HG03175 (cell line): ENCODE results near the gene CAPN2.

Experiments used
- ATAC-seq: cut with Tn5 transposase; IDR thresholded peaks from one replicate; pipeline ENCODE4 v1.9.1; 2021; ENCODE audit warnings: mild to moderate bottlenecking, moderate library complexity; ENCODE audit not compliant: unreplicated experiment

CAPN2 gene

DNA sequence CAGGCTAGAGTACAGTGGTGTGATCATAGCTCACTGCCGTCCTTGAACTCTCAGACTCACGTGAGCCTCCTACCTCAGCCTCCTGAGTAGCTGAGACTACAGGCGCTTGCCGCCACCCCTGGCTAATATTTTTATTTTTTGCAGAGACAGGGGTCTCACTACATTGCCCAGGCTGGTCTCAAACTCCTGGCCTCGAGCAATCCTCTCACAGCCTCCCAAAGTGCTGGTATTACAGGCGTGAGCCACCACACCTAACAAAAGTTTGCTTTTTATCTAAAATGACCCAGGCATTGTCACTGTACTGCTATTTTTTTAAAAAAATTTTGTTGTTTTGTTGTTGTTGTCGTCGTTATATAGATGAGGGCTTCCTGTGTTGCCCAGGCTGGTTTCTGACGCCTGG lies 46.4 kb downstream of the CAPN2 start:
- no peak for ATAC-seq

DNA sequence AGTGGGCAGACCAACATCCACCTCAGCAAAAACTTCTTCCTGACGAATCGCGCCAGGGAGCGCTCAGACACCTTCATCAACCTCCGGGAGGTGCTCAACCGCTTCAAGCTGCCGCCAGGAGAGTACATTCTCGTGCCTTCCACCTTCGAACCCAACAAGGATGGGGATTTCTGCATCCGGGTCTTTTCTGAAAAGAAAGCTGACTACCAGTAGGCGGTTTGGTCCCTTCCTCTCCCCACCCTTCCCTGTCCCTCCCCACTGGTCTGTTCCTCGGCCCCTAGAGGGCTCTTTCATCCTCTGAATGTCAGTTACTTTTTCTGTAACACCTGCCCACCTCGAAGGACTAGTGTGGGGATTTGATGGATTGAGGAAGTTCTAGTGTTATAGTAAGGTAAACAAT lies 46.9 kb downstream of the CAPN2 start:
- ATAC-seq: no peak

DNA sequence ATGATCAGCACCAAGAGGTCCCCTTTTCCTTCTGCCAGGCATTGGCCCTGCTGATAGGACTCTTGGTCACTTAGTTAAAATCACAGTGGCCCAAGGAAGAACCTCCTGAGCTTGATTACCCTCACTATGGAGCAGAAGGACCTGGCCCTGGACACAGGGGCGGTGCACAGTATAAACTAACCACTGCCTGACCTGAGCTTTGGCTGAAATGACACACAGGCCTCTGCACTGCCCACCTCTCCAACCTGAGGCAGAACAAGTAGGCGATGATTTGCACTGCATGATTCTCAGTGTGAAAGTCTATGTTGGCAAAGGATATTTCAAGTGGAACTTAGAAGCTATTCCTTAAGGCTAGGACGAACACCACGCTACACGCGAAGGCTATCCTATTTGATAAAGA lies 48.5 kb downstream of the CAPN2 start:
- no peak for ATAC-seq

DNA sequence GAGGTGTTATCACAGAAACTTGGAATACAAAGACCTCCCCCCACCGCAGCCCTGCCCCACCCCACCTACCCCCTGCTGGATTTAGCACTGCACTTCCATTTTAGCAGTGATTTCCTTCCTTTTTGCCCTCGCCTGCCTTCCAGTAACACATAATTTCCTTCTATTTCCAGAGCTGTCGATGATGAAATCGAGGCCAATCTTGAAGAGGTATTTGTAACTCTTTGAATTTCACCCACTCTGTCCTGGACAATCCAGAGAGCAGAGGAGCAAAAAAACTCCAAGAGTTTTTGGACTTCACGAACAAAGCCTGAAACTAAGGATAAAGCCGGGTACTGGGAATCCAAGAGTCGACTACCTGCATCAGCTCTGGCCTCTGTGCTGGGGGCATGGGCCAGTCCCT lies 49.1 kb downstream of the CAPN2 start:
- ATAC-seq: no peak

DNA sequence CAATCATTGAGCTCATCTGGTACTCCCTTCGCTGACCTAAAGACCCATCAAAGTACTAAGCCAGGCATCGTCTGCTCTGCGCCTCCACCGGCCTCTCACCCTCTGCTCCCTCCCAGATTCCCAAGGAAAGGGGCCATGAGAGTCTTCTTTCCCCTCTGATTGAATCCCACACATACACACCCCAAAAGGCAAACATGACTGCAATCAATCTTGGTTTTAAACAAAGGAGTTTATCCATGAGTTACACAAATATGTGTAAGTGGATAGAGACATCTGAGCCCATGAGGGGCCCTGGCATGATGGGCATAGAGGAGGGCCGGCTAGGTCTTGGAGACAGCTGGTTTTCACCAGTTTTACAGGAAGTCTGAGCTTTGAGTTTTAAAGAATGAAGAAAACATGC lies 50.9 kb downstream of the CAPN2 start:
- ATAC-seq: no peak

DNA sequence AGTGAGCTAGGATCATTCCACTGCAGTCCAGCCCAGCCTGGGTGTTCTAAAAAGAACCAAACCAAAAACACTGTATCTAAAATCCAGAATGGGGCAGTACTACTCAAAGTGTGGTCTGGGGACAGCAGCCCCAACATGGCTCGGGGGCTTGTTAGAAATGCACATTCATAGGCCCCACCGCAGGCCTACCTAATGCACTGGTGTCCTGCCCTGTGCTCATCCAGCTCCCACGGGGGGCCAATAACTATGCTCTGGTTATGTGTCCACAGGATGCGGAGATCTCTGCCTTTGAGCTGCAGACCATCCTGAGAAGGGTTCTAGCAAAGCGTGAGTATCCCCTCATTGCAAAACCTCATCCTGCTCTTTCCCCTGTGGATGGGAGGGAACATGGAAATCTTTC lies 51.5 kb downstream of the CAPN2 start:
- no peak for ATAC-seq

DNA sequence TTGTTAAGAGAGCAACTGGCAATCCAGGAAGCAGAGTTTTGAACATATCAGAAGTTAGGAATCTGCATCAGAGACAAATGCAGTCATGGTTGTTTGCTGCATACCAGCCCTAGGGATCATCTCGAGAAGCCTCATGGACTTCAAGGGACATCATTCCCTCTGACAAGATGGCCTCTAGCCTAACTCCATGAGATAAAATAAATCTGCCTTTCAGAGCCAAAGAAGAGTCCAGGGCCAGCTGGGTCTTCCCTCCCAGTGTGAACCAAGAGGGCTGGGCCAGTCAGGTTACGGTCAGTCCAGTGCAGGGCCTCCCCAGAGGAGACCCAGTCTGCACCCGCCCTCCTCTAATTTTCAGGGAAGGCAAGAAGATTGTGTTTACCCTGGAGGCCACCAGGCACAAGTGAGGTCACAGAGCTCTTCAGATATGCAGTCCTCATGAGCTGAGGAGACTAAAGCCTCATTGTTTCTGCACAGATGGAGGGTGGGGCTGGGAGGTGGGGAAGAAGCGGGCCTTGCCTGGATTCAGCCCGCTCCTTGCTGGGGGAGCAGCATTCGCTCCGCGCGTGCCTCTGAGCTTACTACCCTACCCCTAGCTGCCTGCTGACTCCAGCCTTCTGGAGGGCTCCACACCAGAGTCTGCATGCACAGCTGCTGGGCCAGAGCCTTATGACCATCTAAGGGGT lies 52.8 kb downstream of the CAPN2 start:
- ATAC-seq: no peak

DNA sequence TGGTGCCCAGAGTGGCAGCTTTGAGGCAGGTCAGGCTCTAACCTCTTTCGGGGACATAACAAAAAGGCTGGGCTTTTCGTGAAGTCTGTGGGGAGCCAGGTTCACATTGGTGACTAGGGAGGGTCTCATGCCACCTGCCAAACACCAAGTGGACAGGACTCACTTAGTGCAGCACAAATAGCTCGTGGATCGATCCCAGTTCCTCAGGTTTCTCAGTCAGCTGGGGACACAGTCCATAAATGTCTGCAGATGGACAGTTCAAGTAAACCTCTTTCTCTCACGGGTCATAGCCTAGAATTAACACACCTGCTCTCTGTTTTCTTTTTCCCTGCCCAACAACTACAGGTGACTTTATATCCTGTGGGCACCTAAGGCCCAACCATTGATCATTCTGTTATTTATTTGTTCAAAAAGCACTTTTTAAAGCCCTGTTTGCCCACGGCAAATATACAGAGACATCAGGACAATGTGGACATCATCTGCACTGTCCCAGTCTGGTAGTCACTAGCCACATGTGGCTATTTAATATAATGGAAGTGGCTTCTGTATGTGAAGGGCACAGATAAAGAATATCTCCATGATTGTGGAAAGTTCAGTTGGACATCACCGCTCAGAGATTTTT lies 53.5 kb downstream of the CAPN2 start:
- ATAC-seq: no peak

DNA sequence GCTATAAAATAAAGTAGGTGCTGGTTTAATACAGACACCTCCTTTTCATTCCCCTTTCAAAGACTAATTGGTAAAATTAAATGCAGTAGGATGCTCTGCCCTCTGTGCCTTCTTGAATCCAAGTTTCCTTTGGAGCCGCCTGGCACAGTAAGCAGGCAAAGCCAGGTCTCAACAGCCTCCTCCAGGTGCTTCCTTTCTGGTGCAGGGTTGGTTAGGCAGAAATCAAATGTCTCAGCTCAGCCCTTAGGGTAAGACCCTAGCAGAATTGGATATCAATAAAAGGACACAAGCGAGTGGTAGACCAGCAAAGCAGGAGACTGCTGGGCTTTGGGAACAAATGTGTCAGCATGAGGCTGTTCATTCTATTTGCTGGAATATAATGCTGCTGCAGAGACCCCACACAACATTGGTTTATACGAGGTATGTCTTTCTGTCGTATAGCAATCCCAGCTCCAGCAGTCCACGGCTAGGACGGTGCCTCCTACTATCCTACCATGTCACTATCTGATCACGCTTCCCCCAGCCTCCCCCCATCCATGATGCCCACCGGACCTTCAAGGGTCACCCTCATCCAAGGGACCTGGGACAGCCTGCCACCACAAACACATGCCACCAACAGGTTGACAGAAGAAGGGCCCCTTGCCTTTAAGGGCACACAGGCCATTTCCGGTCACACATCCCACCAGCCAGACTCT lies 58.4 kb downstream of the CAPN2 start:
- no peak for ATAC-seq

DNA sequence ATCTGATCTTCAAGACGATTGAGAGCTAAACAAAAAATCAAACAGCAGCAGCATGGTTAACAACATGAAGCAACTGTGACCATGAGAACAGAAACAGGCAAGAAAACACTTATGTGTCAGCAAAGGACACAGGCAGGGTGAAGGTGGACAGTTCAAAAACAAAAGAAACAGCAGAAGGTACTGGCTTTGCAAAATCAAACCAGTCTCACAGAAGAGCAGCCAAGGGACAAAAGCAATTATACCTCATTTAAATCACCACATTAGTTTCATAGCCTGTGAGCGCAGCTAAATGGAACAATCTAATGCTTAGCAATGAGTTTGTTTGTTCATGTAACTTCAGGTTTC lies 59.1 kb downstream of the CAPN2 start:
- peak; percentile 43 for ATAC-seq

DNA sequence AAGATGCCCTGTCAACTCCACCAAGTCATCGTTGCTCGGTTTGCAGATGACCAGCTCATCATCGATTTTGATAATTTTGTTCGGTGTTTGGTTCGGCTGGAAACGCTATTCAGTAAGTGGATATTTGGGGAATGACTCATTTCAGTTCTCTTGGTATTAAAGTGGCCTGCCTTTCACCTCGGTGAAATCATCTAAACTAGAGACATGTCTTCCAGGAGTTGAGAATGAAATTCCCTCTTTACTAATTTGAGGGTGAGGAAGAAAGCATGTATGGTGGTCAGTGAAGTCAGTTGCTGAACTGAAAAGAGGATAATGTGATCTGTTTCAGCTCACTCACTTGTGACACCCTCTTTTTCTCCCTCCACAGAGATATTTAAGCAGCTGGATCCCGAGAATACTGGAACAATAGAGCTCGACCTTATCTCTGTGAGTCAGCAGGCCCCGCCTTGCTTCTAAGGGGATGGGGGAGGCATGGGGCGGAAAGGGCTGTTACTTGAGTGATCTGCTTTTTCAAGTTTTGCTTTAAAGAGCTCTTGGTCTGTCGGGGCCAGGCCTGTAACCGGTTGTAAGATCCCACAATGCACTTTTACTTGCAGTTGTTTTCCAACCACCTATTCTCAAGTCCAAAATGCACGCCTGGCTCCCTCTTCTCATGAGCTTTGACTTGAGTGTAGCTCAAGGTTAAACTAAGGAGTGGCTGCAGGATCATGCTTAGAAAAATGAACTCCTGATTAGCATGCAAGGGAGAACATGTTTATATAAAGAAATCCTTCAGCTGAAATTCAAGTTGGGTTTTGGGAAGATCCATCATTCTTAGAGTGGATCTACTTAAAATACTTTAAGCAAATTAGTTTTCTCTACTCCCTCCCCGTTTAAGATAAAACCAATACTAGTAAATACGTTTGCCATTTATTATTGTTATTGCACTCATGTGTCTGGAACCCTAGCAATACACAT lies 59.8 kb downstream of the CAPN2 start:
- ATAC-seq: peak; percentile 15

DNA sequence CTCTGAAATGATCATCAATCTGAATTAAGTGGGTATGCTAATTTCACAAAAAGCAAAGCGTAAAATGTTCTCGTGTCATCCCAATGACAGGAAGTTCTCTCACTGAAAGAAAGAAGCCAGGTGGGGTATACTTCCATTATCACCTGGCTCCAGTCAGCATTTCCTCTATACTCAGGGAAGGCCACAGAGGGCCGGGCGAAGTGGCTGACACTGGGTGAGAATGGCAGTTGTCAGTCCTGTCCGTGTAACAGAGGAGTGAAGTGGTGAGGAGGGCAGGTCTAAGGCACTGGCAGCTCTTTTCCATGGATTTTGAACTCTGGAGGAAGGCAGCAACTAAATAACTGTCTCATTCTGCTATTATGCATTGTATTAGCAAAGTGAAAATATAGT lies 60.4 kb downstream of the CAPN2 start:
- no peak for ATAC-seq

DNA sequence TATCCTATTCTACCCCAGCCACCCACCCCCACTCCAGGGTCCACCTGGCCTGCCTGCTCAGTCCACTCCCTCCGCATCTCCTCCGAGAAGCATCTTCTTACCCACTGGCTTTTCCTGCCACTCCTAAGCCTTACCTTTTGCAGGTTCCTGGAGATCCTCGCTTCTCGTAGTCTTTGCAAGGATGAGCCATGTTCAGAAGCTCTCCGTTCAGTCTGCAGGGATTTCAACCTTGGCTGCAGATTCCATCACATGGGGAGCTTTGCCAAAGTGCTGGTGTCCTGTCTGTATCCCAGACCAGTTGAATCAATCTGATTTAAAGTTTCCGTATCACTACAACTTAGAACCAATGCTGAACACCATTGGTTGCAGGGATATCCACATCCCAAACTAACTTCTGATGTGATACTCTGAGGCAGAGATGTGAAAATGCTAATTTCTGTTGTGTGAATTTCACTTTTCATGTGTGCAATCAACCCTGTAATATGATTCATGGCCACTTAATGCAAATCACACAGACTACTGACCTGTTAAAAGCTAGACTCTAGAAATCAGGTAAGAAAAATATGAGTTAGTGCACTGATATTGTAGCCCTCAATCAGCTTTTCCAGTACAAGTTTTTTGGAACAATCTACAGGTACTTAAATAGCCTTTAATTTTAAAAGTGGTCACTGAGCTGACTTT lies 61.9 kb downstream of the CAPN2 start:
- ATAC-seq: no peak

DNA sequence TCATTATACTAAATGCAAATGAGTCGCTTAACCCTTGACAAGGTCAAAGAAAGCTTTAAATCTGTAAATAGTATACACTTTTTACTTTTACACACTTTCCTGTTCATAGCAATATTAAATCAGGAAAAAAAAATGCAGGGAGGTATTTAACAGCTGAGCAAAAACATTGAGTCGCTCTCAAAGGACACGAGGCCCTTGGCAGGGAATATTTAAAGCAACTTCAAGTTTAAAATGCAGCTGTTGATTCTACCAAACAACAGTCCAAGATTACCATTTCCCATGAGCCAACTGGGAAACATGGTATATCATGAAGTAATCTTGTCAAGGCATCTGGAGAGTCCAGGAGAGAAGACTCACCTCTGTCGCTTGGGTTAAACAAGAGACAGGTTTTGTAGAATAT lies 62.7 kb downstream of the CAPN2 start:
- ATAC-seq: no peak

DNA sequence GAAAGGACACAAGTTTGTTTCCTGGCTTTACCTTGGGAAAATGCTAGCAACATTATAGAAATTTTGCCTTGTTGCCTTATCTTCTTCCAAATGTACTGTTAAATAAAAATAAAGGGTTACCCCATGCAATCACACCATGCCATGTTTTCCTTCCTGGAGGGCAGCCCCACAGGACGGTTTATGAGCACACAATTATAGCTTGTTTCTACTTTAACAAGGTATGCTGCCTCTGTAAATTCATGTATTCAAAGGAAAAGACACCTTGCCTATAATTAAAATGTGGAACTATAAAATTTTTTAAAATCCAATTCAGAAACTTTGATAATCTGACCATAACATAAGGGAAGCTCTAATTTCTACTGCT lies 63.4 kb downstream of the CAPN2 start:
- no peak for ATAC-seq

DNA sequence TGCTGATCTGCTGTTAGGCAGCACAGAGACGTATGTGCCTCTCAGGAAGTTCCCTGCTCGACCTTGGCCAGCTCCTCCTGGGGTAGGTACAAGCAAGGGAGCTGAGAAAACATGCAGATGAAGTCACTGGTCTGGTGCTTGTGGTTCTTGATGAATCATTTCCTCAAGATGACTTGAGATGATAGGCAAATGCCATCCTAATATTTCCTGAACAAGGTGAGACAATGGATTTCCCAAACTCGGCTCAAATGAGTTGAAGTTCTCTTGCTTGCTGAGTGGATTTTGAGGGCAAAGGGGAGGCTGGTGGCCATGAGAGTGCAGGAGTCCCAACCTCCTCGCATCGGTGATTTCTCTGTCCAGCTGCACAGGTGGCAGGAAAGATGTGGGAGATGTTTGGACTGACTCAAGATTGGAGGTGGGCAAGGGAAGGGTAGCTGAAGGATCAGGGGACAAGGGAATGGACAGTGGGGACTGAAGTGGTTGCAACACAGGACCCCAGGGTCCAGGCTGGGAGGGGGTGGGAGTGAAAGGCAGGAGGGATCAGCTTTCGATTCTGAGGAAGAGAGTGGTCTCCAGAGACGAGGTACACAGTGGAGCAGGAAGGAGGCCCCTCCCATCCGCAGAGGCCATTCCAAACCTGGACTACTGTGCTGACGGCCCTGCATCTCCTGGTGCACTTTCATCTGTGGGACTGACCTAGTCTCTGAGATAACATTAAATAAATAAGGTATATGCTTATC lies 63.9 kb downstream of the CAPN2 start:
- ATAC-seq: no peak

DNA sequence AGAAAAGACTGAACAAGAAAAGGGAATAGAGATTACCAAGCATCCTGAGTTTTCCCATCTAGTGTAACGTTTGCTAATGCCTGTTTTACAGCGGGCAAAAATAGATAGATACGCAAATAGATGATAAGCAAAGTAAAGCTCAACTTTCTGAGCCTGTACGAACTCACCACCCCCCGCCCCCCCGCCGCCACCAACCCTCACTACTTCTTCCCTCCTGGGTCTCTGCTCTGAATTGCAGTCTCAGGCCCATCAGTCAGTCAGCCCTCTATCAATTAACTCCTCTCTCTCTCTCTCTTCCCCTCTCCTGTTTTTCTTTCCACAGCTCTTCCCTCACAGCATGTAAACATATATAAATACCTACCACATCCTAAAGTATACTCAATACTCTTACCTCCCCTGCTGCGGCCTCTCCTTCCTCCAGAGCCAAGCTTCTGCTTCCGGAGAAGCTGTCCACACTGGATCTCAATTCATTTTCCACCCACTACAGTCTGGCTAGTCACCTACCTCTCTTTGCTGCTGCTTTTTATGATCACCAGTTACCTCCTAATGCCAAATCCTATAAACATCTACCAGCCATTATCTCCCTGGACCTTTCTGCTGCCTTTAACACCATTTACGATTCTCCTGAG lies 64.6 kb downstream of the CAPN2 start:
- no peak for ATAC-seq

DNA sequence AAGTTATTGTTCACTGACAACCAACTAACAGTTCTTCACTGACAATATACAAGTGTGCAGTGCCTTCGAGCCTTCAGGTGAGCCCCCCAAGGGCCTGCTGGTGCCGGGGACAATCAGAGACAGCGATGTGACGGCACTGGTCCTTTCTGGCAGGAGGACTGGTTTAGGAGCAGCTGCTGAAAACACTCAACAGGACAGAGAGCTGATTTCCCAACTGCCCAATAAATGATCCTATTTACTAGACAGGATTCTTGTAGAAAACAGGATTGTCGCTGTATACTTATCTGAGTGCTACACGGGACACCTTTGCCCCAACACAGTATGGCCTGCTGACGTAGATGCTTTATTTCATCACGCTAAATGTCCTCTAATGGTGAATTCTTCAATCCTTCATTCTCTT lies 68.0 kb downstream of the CAPN2 start:
- ATAC-seq: no peak

DNA sequence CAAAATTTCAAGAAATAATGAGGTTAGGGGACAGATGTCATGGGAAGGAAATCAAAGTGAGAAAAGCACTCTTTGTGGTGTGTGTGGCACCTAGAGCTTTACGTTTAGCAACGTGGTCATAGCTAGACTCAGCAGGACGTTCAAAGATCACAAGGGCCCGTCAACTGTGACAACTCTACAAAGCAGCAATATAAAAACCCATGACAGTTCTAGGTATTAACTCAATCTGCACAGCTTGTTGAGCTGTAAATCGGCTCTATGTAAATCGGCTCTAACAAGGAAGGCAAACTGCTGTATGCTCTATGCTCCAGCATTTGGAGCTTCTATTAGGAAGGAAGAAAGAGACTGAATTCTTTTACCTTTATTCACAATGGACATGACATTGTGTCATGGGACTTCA lies 68.6 kb downstream of the CAPN2 start:
- no peak for ATAC-seq

DNA sequence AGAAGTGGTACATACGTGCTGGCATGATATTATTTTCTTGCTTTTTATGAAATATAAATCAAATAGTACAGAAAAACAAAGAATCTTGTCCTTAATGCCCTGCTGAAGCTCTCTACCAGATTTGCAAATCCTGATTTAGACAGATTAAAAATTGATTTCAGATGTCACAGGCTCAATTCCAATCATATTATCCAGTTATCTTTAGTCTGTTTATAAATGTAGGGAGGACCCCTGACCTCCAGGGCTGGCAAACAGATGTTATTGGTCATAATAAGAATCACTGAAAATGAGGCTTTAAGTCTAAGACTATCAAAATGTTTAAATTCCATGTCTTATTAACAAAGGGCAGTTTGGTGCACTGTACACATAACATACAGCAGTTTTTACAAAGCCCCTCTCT lies 71.3 kb downstream of the CAPN2 start:
- no peak for ATAC-seq
